H9 (cell line): ENCODE measurements around the gene CHCHD3. TPM values are rescaled to one million over a fixed set of nuclear protein-coding genes. Genes with fewer than 3 reads are reported as not detected.

ENCODE experiments used
- DNase-seq: peaks from one replicate; pipeline ENCODE4 v3.0.0-alpha.2; 2017
- H2AFZ ChIP-seq: one replicate; pipeline ENCODE4 v1.6.1; 2013; ENCODE audit warnings: mild to moderate bottlenecking, low read length, control low read depth, moderate library complexity
- H2AK5ac ChIP-seq: 2 replicates; pipeline ENCODE4 v1.6.1; 2013; ENCODE audit warnings: low read length, control low read depth, mixed read lengths; ENCODE audit not compliant: insufficient read length
- H2BK120ac ChIP-seq: one replicate; pipeline ENCODE4 v1.6.1; 2013; ENCODE audit warnings: low read depth, mild to moderate bottlenecking, low read length, control low read depth, inconsistent platforms; ENCODE audit not compliant: poor library complexity, severe bottlenecking
- H2BK12ac ChIP-seq: 2 replicates; pipeline ENCODE4 v1.6.1; 2013; ENCODE audit warnings: low read length, control low read depth, mixed read lengths, low read depth; ENCODE audit not compliant: insufficient read length
- H2BK15ac ChIP-seq: 2 replicates; pipeline ENCODE4 v1.6.1; 2013; ENCODE audit warnings: low read depth, low read length, control low read depth
- H2BK20ac ChIP-seq: one replicate; pipeline ENCODE4 v1.6.1; 2013; ENCODE audit warnings: low read depth, mild to moderate bottlenecking, low read length, control low read depth, inconsistent platforms; ENCODE audit not compliant: poor library complexity, severe bottlenecking
- H2BK5ac ChIP-seq: 2 replicates; pipeline ENCODE4 v1.6.1; 2013; ENCODE audit warnings: low read length, control low read depth, mixed read lengths; ENCODE audit not compliant: insufficient read length
- H3K14ac ChIP-seq: 2 replicates; pipeline ENCODE4 v1.6.1; 2013; ENCODE audit warnings: low read length, control low read depth; ENCODE audit not compliant: insufficient read depth
- H3K18ac ChIP-seq: 2 replicates; pipeline ENCODE4 v1.6.1; 2013; ENCODE audit warnings: low read depth, mild to moderate bottlenecking, mixed read lengths, low read length, control low read depth; ENCODE audit not compliant: insufficient read length
- H3K23ac ChIP-seq: 2 replicates; pipeline ENCODE4 v1.6.1; 2013; ENCODE audit warnings: low read length, control low read depth, mixed read lengths, low read depth; ENCODE audit not compliant: insufficient read length
- H3K23me2 ChIP-seq: 2 replicates; pipeline ENCODE4 v1.6.1; 2013; ENCODE audit warnings: low read depth, mild to moderate bottlenecking, mixed read lengths, low read length, control low read depth; ENCODE audit not compliant: insufficient read length, poor library complexity, severe bottlenecking
- H3K27ac ChIP-seq: 2 replicates; pipeline ENCODE4 v1.5.1; 2013; ENCODE audit warnings: low read length, control low read depth, mixed read lengths, low read depth; ENCODE audit not compliant: insufficient read length
- H3K27me3 ChIP-seq: 2 replicates; pipeline ENCODE4 v1.6.1; 2013; ENCODE audit warnings: low read length, control low read depth, inconsistent platforms; ENCODE audit not compliant: insufficient read depth
- H3K4ac ChIP-seq: 2 replicates; pipeline ENCODE4 v1.6.1; 2013; ENCODE audit warnings: low read depth, mild to moderate bottlenecking, control low read depth, inconsistent platforms, low read length, moderate library complexity
- H3K4me1 ChIP-seq: 2 replicates; pipeline ENCODE4 v1.6.1; 2013; ENCODE audit warnings: low read length, control low read depth, inconsistent platforms; ENCODE audit not compliant: insufficient read depth
- H3K4me2 ChIP-seq: 2 replicates; pipeline ENCODE4 v1.6.1; 2013; ENCODE audit warnings: low read length, control low read depth, mixed read lengths; ENCODE audit not compliant: insufficient read length, insufficient read depth
- H3K56ac ChIP-seq: 2 replicates; pipeline ENCODE4 v1.6.1; 2013; ENCODE audit warnings: low read depth, mild to moderate bottlenecking, mixed read lengths, low read length, control low read depth; ENCODE audit not compliant: insufficient read length
- H3K79me1 ChIP-seq: 2 replicates; pipeline ENCODE4 v1.6.1; 2013; ENCODE audit warnings: low read depth, mild to moderate bottlenecking, moderate library complexity, low read length, control low read depth, inconsistent platforms; ENCODE audit not compliant: insufficient read depth, poor library complexity, severe bottlenecking
- H3K79me2 ChIP-seq: 2 replicates; pipeline ENCODE4 v1.6.1; 2013; ENCODE audit warnings: low read length, control low read depth, inconsistent platforms; ENCODE audit not compliant: insufficient read depth
- H3K9ac ChIP-seq: 2 replicates; pipeline ENCODE4 v1.6.1; 2013; ENCODE audit warnings: low read length, control low read depth, mixed read lengths; ENCODE audit not compliant: insufficient read length; ENCODE audit errors: extremely low read depth
- H3K9me3 ChIP-seq: one replicate; pipeline ENCODE4 v1.6.1; 2013; ENCODE audit warnings: low read depth, low read length, inconsistent platforms; ENCODE audit not compliant: control insufficient read depth
- H3T11ph ChIP-seq: one replicate; pipeline ENCODE4 v1.6.1; 2013; ENCODE audit warnings: mild to moderate bottlenecking, low read length, control low read depth, inconsistent platforms
- H4K20me1 ChIP-seq: one replicate; pipeline ENCODE4 v1.6.1; 2013; ENCODE audit not compliant: control insufficient read depth, insufficient read length, insufficient read depth
- H4K5ac ChIP-seq: 2 replicates; pipeline ENCODE4 v1.6.1; 2013; ENCODE audit warnings: low read depth, mild to moderate bottlenecking, mixed read lengths, low read length, control low read depth; ENCODE audit not compliant: insufficient read length
- H4K8ac ChIP-seq: replicated peaks from 2 replicates; pipeline ENCODE4 v1.6.1; 2013; ENCODE audit warnings: low read length, control low read depth, mixed read lengths, low read depth; ENCODE audit not compliant: insufficient read length
- H4K91ac ChIP-seq: 2 replicates; pipeline ENCODE4 v1.6.1; 2013; ENCODE audit warnings: low read depth, mild to moderate bottlenecking, moderate library complexity, mixed read lengths, low read length, control low read depth; ENCODE audit not compliant: insufficient read length
- H3K27ac Mint-ChIP-seq, 3 experiments: 2 replicates in 2 of 3; 3 replicates in 1 of 3; pipeline ENCODE4 v1.8.0; 2020 to 2021; ENCODE audit warnings: mixed read lengths in 3 of 3, mild to moderate bottlenecking in 1 of 3, moderate library complexity in 1 of 3
- H3K27me3 Mint-ChIP-seq: 2 replicates; pipeline ENCODE4 v1.8.0; 2021; ENCODE audit warnings: low read depth, mild to moderate bottlenecking, moderate library complexity, mixed read lengths
- H3K36me3 Mint-ChIP-seq, 3 experiments: 2 replicates in 2 of 3; 3 replicates in 1 of 3; pipeline ENCODE4 v1.8.0; 2020 to 2021; ENCODE audit warnings: low read depth in 3 of 3, mixed read lengths in 3 of 3; ENCODE audit not compliant: insufficient read depth in 1 of 3
- H3K4me1 Mint-ChIP-seq, 2 experiments: 2 replicates each; pipeline ENCODE4 v1.8.0; 2020; ENCODE audit warnings: mixed read lengths in 2 of 2
- H3K4me3 Mint-ChIP-seq, 2 experiments: 2 replicates in 1 of 2; 3 replicates in 1 of 2; pipeline ENCODE4 v1.8.0; 2020 to 2021; ENCODE audit warnings: mild to moderate bottlenecking in 2 of 2, mixed read lengths in 2 of 2, moderate library complexity in 1 of 2
- H3K9me3 Mint-ChIP-seq, 2 experiments: 2 replicates in 1 of 2; 3 replicates in 1 of 2; pipeline ENCODE4 v1.8.0; 2020; ENCODE audit warnings: mild to moderate bottlenecking in 2 of 2, mixed read lengths in 2 of 2, moderate library complexity in 1 of 2
- CTCF ChIP-seq: fragments of 200-600 bp; sonication (generic); conservative IDR thresholded peaks from 3 replicates; pipeline ENCODE4 v1.8.0; 2021; ENCODE audit warnings: antibody characterized with exemption, mild to moderate bottlenecking
- WGBS: extraction: QIAGEN DNeasy Blood & Tissue Kit; methylation state at CpG from one replicate; pipeline ENCODE4 v1.1.7; 2013; ENCODE audit warnings: missing lambda C conversion rate, low lambda C conversion rate, mixed read lengths; ENCODE audit not compliant: insufficient read length; ENCODE audit errors: extremely low coverage; 5-methylcytosine and 5-hydroxymethylcytosine counted together
- total RNA-seq: library from RNA; stranded (reverse); gene quantifications from 2 replicates; pipeline ENCODE4 v1.2.1, GENCODE V29; 2021

CHCHD3 gene
- total RNA-seq, 1 experiment from 2014 or later, result 104 TPM

- no peak overlapping the region for H4K8ac ChIP-seq
- no peak overlapping the region for H3K23ac ChIP-seq
- H3K18ac ChIP-seq, result no peak overlapping the region
- no peaks in the 10 kb centered on the region for H3K4me1 ChIP-seq
- no peak overlapping the region for H2BK15ac ChIP-seq
- no peaks in the 10 kb centered on the region for H4K20me1 ChIP-seq
- no peak overlapping the region for H3K4me2 ChIP-seq
- Mint-ChIP-seq H3K4me1 (peaks cover 5 to 9% of the 10 kb centered on the region in 2 experiments; a peak in 3 of 4 replicates), H3K36me3 (peaks cover 0 to 1% (median 0%) of the 10 kb centered on the region in 3 experiments; a peak in 1 of 7 replicates), H3K27ac (peak overlapping the region in 1 of 3 experiments; percentile 16; a peak in 2 of 7 replicates), H3K27me3 (no peaks in the 10 kb centered on the region), H3K9me3 (no peaks in the 10 kb centered on the region), H3K4me3 (no peak overlapping the region)
- no peak overlapping the region for H2BK5ac ChIP-seq
- H2AK5ac ChIP-seq, result no peak overlapping the region
- no peaks in the 10 kb centered on the region for H3K9me3 ChIP-seq
- H2BK12ac ChIP-seq, result no peak overlapping the region
- no peaks in the 10 kb centered on the region for H3K23me2 ChIP-seq
- no CpG with 5 or more reads among the region's 3 CpGs for WGBS
- no peak overlapping the region for H4K5ac ChIP-seq
- TF ChIP-seq CTCF, result no peak
- H3K27me3 ChIP-seq, result no peaks in the 10 kb centered on the region
- no peak overlapping the region for H3K27ac ChIP-seq
- DNase-seq, result no peak
- H4K91ac ChIP-seq, result no peak overlapping the region
- H3K79me2 ChIP-seq, result peaks cover 2% of the 10 kb centered on the region; the same call in 1 of the 2 replicates
- H3K14ac ChIP-seq, result no peak overlapping the region
- H3K79me1 ChIP-seq, result peaks cover 8% of the 10 kb centered on the region
- H3K4ac ChIP-seq, result no peak overlapping the region
- no peak overlapping the region for H2BK20ac ChIP-seq
- H2AFZ ChIP-seq, result no peak overlapping the region
- H3T11ph ChIP-seq, result no peak overlapping the region
- no peak overlapping the region for H3K9ac ChIP-seq
- H2BK120ac ChIP-seq, result no peak overlapping the region
- no peak overlapping the region for H3K56ac ChIP-seq
Measured at GRCh38 chr7:133007961-133008360, 73.9 kb downstream of the CHCHD3 start.
